H9 (cell line): Measurements from ENCODE around the gene RMND5A. TPM values are rescaled to one million over a fixed set of nuclear protein-coding genes. Genes with fewer than 3 reads are reported as not detected.

Experiments
- DNase-seq: peaks from one replicate; pipeline ENCODE4 v3.0.0-alpha.2; 2017
- H2AFZ ChIP-seq: one replicate; pipeline ENCODE4 v1.6.1; 2013; ENCODE audit warnings: mild to moderate bottlenecking, low read length, control low read depth, moderate library complexity
- H2AK5ac ChIP-seq: 2 replicates; pipeline ENCODE4 v1.6.1; 2013; ENCODE audit warnings: low read length, control low read depth, mixed read lengths; ENCODE audit not compliant: insufficient read length
- H2BK120ac ChIP-seq: one replicate; pipeline ENCODE4 v1.6.1; 2013; ENCODE audit warnings: low read depth, mild to moderate bottlenecking, low read length, control low read depth, inconsistent platforms; ENCODE audit not compliant: poor library complexity, severe bottlenecking
- H2BK12ac ChIP-seq: 2 replicates; pipeline ENCODE4 v1.6.1; 2013; ENCODE audit warnings: low read length, control low read depth, mixed read lengths, low read depth; ENCODE audit not compliant: insufficient read length
- H2BK15ac ChIP-seq: 2 replicates; pipeline ENCODE4 v1.6.1; 2013; ENCODE audit warnings: low read depth, low read length, control low read depth
- H2BK20ac ChIP-seq: one replicate; pipeline ENCODE4 v1.6.1; 2013; ENCODE audit warnings: low read depth, mild to moderate bottlenecking, low read length, control low read depth, inconsistent platforms; ENCODE audit not compliant: poor library complexity, severe bottlenecking
- H2BK5ac ChIP-seq: 2 replicates; pipeline ENCODE4 v1.6.1; 2013; ENCODE audit warnings: low read length, control low read depth, mixed read lengths; ENCODE audit not compliant: insufficient read length
- H3K14ac ChIP-seq: 2 replicates; pipeline ENCODE4 v1.6.1; 2013; ENCODE audit warnings: low read length, control low read depth; ENCODE audit not compliant: insufficient read depth
- H3K18ac ChIP-seq: 2 replicates; pipeline ENCODE4 v1.6.1; 2013; ENCODE audit warnings: low read depth, mild to moderate bottlenecking, mixed read lengths, low read length, control low read depth; ENCODE audit not compliant: insufficient read length
- H3K23ac ChIP-seq: 2 replicates; pipeline ENCODE4 v1.6.1; 2013; ENCODE audit warnings: low read length, control low read depth, mixed read lengths, low read depth; ENCODE audit not compliant: insufficient read length
- H3K23me2 ChIP-seq: 2 replicates; pipeline ENCODE4 v1.6.1; 2013; ENCODE audit warnings: low read depth, mild to moderate bottlenecking, mixed read lengths, low read length, control low read depth; ENCODE audit not compliant: insufficient read length, poor library complexity, severe bottlenecking
- H3K27ac ChIP-seq: 2 replicates; pipeline ENCODE4 v1.5.1; 2013; ENCODE audit warnings: low read length, control low read depth, mixed read lengths, low read depth; ENCODE audit not compliant: insufficient read length
- H3K27me3 ChIP-seq: 2 replicates; pipeline ENCODE4 v1.6.1; 2013; ENCODE audit warnings: low read length, control low read depth, inconsistent platforms; ENCODE audit not compliant: insufficient read depth
- H3K4ac ChIP-seq: 2 replicates; pipeline ENCODE4 v1.6.1; 2013; ENCODE audit warnings: low read depth, mild to moderate bottlenecking, control low read depth, inconsistent platforms, low read length, moderate library complexity
- H3K4me1 ChIP-seq: 2 replicates; pipeline ENCODE4 v1.6.1; 2013; ENCODE audit warnings: low read length, control low read depth, inconsistent platforms; ENCODE audit not compliant: insufficient read depth
- H3K4me2 ChIP-seq: 2 replicates; pipeline ENCODE4 v1.6.1; 2013; ENCODE audit warnings: low read length, control low read depth, mixed read lengths; ENCODE audit not compliant: insufficient read length, insufficient read depth
- H3K56ac ChIP-seq: 2 replicates; pipeline ENCODE4 v1.6.1; 2013; ENCODE audit warnings: low read depth, mild to moderate bottlenecking, mixed read lengths, low read length, control low read depth; ENCODE audit not compliant: insufficient read length
- H3K79me1 ChIP-seq: 2 replicates; pipeline ENCODE4 v1.6.1; 2013; ENCODE audit warnings: low read depth, mild to moderate bottlenecking, moderate library complexity, low read length, control low read depth, inconsistent platforms; ENCODE audit not compliant: insufficient read depth, poor library complexity, severe bottlenecking
- H3K79me2 ChIP-seq: 2 replicates; pipeline ENCODE4 v1.6.1; 2013; ENCODE audit warnings: low read length, control low read depth, inconsistent platforms; ENCODE audit not compliant: insufficient read depth
- H3K9ac ChIP-seq: 2 replicates; pipeline ENCODE4 v1.6.1; 2013; ENCODE audit warnings: low read length, control low read depth, mixed read lengths; ENCODE audit not compliant: insufficient read length; ENCODE audit errors: extremely low read depth
- H3K9me3 ChIP-seq: one replicate; pipeline ENCODE4 v1.6.1; 2013; ENCODE audit warnings: low read depth, low read length, inconsistent platforms; ENCODE audit not compliant: control insufficient read depth
- H3T11ph ChIP-seq: one replicate; pipeline ENCODE4 v1.6.1; 2013; ENCODE audit warnings: mild to moderate bottlenecking, low read length, control low read depth, inconsistent platforms
- H4K20me1 ChIP-seq: one replicate; pipeline ENCODE4 v1.6.1; 2013; ENCODE audit not compliant: control insufficient read depth, insufficient read length, insufficient read depth
- H4K5ac ChIP-seq: 2 replicates; pipeline ENCODE4 v1.6.1; 2013; ENCODE audit warnings: low read depth, mild to moderate bottlenecking, mixed read lengths, low read length, control low read depth; ENCODE audit not compliant: insufficient read length
- H4K8ac ChIP-seq: replicated peaks from 2 replicates; pipeline ENCODE4 v1.6.1; 2013; ENCODE audit warnings: low read length, control low read depth, mixed read lengths, low read depth; ENCODE audit not compliant: insufficient read length
- H4K91ac ChIP-seq: 2 replicates; pipeline ENCODE4 v1.6.1; 2013; ENCODE audit warnings: low read depth, mild to moderate bottlenecking, moderate library complexity, mixed read lengths, low read length, control low read depth; ENCODE audit not compliant: insufficient read length
- H3K27ac Mint-ChIP-seq, 3 experiments: 2 replicates in 2 of 3; 3 replicates in 1 of 3; pipeline ENCODE4 v1.8.0; 2020 to 2021; ENCODE audit warnings: mixed read lengths in 3 of 3, mild to moderate bottlenecking in 1 of 3, moderate library complexity in 1 of 3
- H3K27me3 Mint-ChIP-seq: 2 replicates; pipeline ENCODE4 v1.8.0; 2021; ENCODE audit warnings: low read depth, mild to moderate bottlenecking, moderate library complexity, mixed read lengths
- H3K36me3 Mint-ChIP-seq, 3 experiments: 2 replicates in 2 of 3; 3 replicates in 1 of 3; pipeline ENCODE4 v1.8.0; 2020 to 2021; ENCODE audit warnings: low read depth in 3 of 3, mixed read lengths in 3 of 3; ENCODE audit not compliant: insufficient read depth in 1 of 3
- H3K4me1 Mint-ChIP-seq, 2 experiments: 2 replicates each; pipeline ENCODE4 v1.8.0; 2020; ENCODE audit warnings: mixed read lengths in 2 of 2
- H3K4me3 Mint-ChIP-seq, 2 experiments: 2 replicates in 1 of 2; 3 replicates in 1 of 2; pipeline ENCODE4 v1.8.0; 2020 to 2021; ENCODE audit warnings: mild to moderate bottlenecking in 2 of 2, mixed read lengths in 2 of 2, moderate library complexity in 1 of 2
- H3K9me3 Mint-ChIP-seq, 2 experiments: 2 replicates in 1 of 2; 3 replicates in 1 of 2; pipeline ENCODE4 v1.8.0; 2020; ENCODE audit warnings: mild to moderate bottlenecking in 2 of 2, mixed read lengths in 2 of 2, moderate library complexity in 1 of 2
- CTCF ChIP-seq: fragments of 200-600 bp; sonication (generic); conservative IDR thresholded peaks from 3 replicates; pipeline ENCODE4 v1.8.0; 2021; ENCODE audit warnings: antibody characterized with exemption, mild to moderate bottlenecking
- WGBS: extraction: QIAGEN DNeasy Blood & Tissue Kit; methylation state at CpG from one replicate; pipeline ENCODE4 v1.1.7; 2013; ENCODE audit warnings: missing lambda C conversion rate, low lambda C conversion rate, mixed read lengths; ENCODE audit not compliant: insufficient read length; ENCODE audit errors: extremely low coverage; 5-methylcytosine and 5-hydroxymethylcytosine counted together
- total RNA-seq: library from RNA; stranded (reverse); gene quantifications from 2 replicates; pipeline ENCODE4 v1.2.1, GENCODE V29; 2021

The RMND5A gene
- total RNA-seq, 1 experiment from 2014 or later = 48.8 TPM

GRCh38 chr2:86672027-86672545, 48.0 kb upstream of the RMND5A start:
- Histone ChIP-seq H4K5ac (no peak overlapping the region), H3K14ac (no peak overlapping the region), H3K18ac (no peak overlapping the region), H2AK5ac (no peak overlapping the region), H2AFZ (no peak overlapping the region), H2BK12ac (no peak overlapping the region), H3K9me3 (no peaks in the 10 kb centered on the region), H3K9ac (no peak overlapping the region), H3K23me2 (no peaks in the 10 kb centered on the region), H3K23ac (no peak overlapping the region), H3K56ac (no peak overlapping the region), H4K20me1 (no peaks in the 10 kb centered on the region), H3K4me1 (no peaks in the 10 kb centered on the region), H4K8ac (no peak overlapping the region), H3K27me3 (no peaks in the 10 kb centered on the region), H2BK5ac (no peak overlapping the region), H3K27ac (no peak overlapping the region), H3K79me1 (no peaks in the 10 kb centered on the region), H3K4me2 (no peak overlapping the region), H2BK20ac (no peak overlapping the region), H3K4ac (no peak overlapping the region), H2BK15ac (no peak overlapping the region), H3T11ph (no peak overlapping the region), H2BK120ac (no peak overlapping the region), H3K79me2 (no peaks in the 10 kb centered on the region), H4K91ac (no peak overlapping the region)
- Mint-ChIP-seq H3K4me1 (no peaks in the 10 kb centered on the region), H3K27ac (no peak overlapping the region), H3K4me3 (no peak overlapping the region), H3K27me3 (peaks cover 4% of the 10 kb centered on the region), H3K36me3 (peaks cover 0 to 4% (median 2%) of the 10 kb centered on the region in 3 experiments; a peak in 2 of 7 replicates), H3K9me3 (peaks cover 13 to 15% of the 10 kb centered on the region in 2 experiments; a peak in 4 of 5 replicates)
- DNase-seq = no peak
- no CpG with 5 or more reads among the region's 3 CpGs for WGBS
- no peak for TF ChIP-seq CTCF
